ENCODE results near the gene ATP6V1G1. TPM values are rescaled to one million over a fixed set of nuclear protein-coding genes. Genes with fewer than 3 reads are reported as not detected.

Gene ATP6V1G1
- 117 and 164 TPM in 2 replicates for total RNA-seq (2014; rRNA removed; shearing (Covaris generic))
- total RNA-seq (2022) = 99.0 and 105 TPM in 2 replicates
- percentile 92 among the genes with signal in this experiment for Bru-seq, nascent RNA
- percentile 95 among the genes with signal in this experiment for BruChase-seq, experiment 1, labeled RNA remaining after a 6-hour chase
- BruChase-seq, experiment 2, labeled RNA remaining after a 2-hour chase = percentile 93 among the genes with signal in this experiment
- long read RNA-seq, transcript ATP6V1G1-201 (3 exons, 1,080 nt) = major isoform, 319 of 325 reads
- long read RNA-seq, partial matches to known transcripts = 0 of 325 reads
- long read RNA-seq, other reads (novel, unspliced or antisense) = 6 of 325 reads

GRCh38 chr9:114587345-114588202 lies at the start of gene ATP6V1G1:
ATP6V1G1 (plus strand) TSS chr9:114587769; CDS start chr9:114587839, 70 bp downstream.
- peak within 1 kb of the TSS; percentile 67 for H2AFZ ChIP-seq (ENCODE audit: low read length)
- H3K4me3 ChIP-seq (ENCODE audit: low read depth, low read length, poor library complexity, severe bottlenecking) = peak within 1 kb of the TSS; percentile 84
- no peaks in the 10 kb centered on the region for H3K9me2 ChIP-seq (ENCODE audit: insufficient read depth, low read length)
- TF ChIP-seq EZH2phosphoT487 (IDR thresholded peaks at IDR 0.05; ENCODE audit: borderline replicate concordance, low read depth, low read length) (no peak), CTCF (conservative IDR thresholded peaks at IDR 0.05; ENCODE audit: low read length) (peak; percentile 47; the same call in 1 of the 2 replicates)
- ChIA-PET POLR2A (interaction anchor here (0.6 to 3.4 kb wide), 21 partner anchors 11 to 337 kb away, joined by 3 to 36 read pairs (median 4); no protein-coding TSS in a partner anchor), CTCF (ENCODE audit: unreplicated experiment) (interaction anchor here (0.5 to 1.7 kb wide), 9 partner anchors 39 to 321 kb away, joined by 3 to 5 read pairs (median 3); no protein-coding TSS in a partner anchor)
- no peaks in the 10 kb centered on the region for H3K9me3 ChIP-seq (ENCODE audit: low read length)
- peak within 1 kb of the TSS; percentile 84 for H3K4me2 ChIP-seq (ENCODE audit: low read length)
- peak; percentile 99 for DNase-seq (ENCODE audit: low spot score)
- peaks cover 58% of the 10 kb centered on the region for H3K4me1 ChIP-seq (ENCODE audit: insufficient read depth, low read length, poor library complexity, severe bottlenecking)
- H4K20me1 ChIP-seq (ENCODE audit: insufficient read depth, low read length) = peaks cover 27% of the 10 kb centered on the region
- peak within 1 kb of the TSS; percentile 48 for H3K27ac ChIP-seq (ENCODE audit: low read depth, low read length, poor library complexity, severe bottlenecking)
- peaks cover 14% of the 10 kb centered on the region for H3K36me3 ChIP-seq (ENCODE audit: insufficient read depth, low read length)
- no TSS peak for BruUV-seq (replicated peaks)
- H3K79me2 ChIP-seq (ENCODE audit: insufficient read depth, low read depth, low read length) = peaks cover 50% of the 10 kb centered on the region
- intact Hi-C loops (cut with micrococcal nuclease; ENCODE audit: unreplicated experiment) = loop anchor here (1.0 kb wide), 1 partner anchor 21 kb away; no protein-coding TSS in a partner anchor

- CTCF ChIA-PET (ENCODE audit: unreplicated experiment) = interaction anchor here (0.6 to 2.9 kb wide), 10 partner anchors 9 to 132 kb away, joined by 3 to 27 read pairs (median 4); partner anchors contain the start of gene ATP6V1G1
- no peaks in the 10 kb centered on the region for H3K79me2 ChIP-seq (ENCODE audit: insufficient read depth, low read depth, low read length)
- no peaks in the 10 kb centered on the region for H3K36me3 ChIP-seq (ENCODE audit: insufficient read depth, low read length)
- no peak overlapping the region for H3K4me3 ChIP-seq (ENCODE audit: low read depth, low read length, poor library complexity, severe bottlenecking)
- peak overlapping the region; percentile 22; the same call in 1 of the 2 replicates for H2AFZ ChIP-seq (ENCODE audit: low read length)
- no peak overlapping the region for H3K4me2 ChIP-seq (ENCODE audit: low read length)
- no peaks in the 10 kb centered on the region for H3K9me3 ChIP-seq (ENCODE audit: low read length)
- no TSS peak for BruUV-seq (replicated peaks)
- intact Hi-C loops (cut with micrococcal nuclease; ENCODE audit: unreplicated experiment) = loop anchor here (1.0 to 2.0 kb wide), 4 partner anchors 29 to 133 kb away; no protein-coding TSS in a partner anchor
- H3K9me2 ChIP-seq (ENCODE audit: insufficient read depth, low read length) = no peaks in the 10 kb centered on the region
- TF ChIP-seq CTCF (conservative IDR thresholded peaks at IDR 0.05; ENCODE audit: low read length) (peak; percentile 84), EZH2phosphoT487 (IDR thresholded peaks at IDR 0.05; ENCODE audit: borderline replicate concordance, low read depth, low read length) (no peak)
- POLR2A ChIA-PET = interaction anchor here (1.0 to 2.3 kb wide), 7 partner anchors 8 to 115 kb away, joined by 3 to 10 read pairs (median 4); partner anchors contain the start of gene ATP6V1G1
- no peaks in the 10 kb centered on the region for H4K20me1 ChIP-seq (ENCODE audit: insufficient read depth, low read length)
- H3K4me1 ChIP-seq (ENCODE audit: insufficient read depth, low read length, poor library complexity, severe bottlenecking) = peaks cover 26% of the 10 kb centered on the region
- no peak overlapping the region for H3K27ac ChIP-seq (ENCODE audit: low read depth, low read length, poor library complexity, severe bottlenecking)
- DNase-seq (ENCODE audit: low spot score) = peak; percentile 84
These were observed 49.3 kb upstream of the ATP6V1G1 start for GRCh38 chr9:114538241-114538640.

All from OCI-LY7 (cell line).